Embryonic facial prominence (tissue), 1 donor: Measurements from ENCODE around the gene HINT2.

ENCODE experiments used
- DNase-seq: peaks from one replicate; pipeline ENCODE4 v3.0.0-alpha.2; 2016; ENCODE audit errors: extremely low spot score

Gene HINT2

GRCh38 chr9:35774907-35775635 lies 39.8 kb downstream of the HINT2 start:
- no peak for DNase-seq

- no peak for DNase-seq
Observed at GRCh38 chr9:35771943-35772342, 42.9 kb downstream of the HINT2 start.

GRCh38 chr9:35771534-35771933 lies 43.3 kb downstream of the HINT2 start:
- no peak for DNase-seq

GRCh38 chr9:35771075-35771433 lies 43.8 kb downstream of the HINT2 start:
- DNase-seq, result no peak

GRCh38 chr9:35769763-35770162 lies 45.1 kb downstream of the HINT2 start:
- DNase-seq, result no peak

- DNase-seq, result no peak
Observed at GRCh38 chr9:35767458-35767857, 47.4 kb downstream of the HINT2 start.

- no peak for DNase-seq
Observed at GRCh38 chr9:35766997-35767396, 47.8 kb downstream of the HINT2 start.

GRCh38 chr9:35763803-35764202 lies 51.0 kb downstream of the HINT2 start:
- DNase-seq, result no peak

- DNase-seq, result no peak
Observed at GRCh38 chr9:35763181-35763580, 51.7 kb downstream of the HINT2 start.
